ENCODE results near the gene TM2D3.
"Not testable (repeated sequence)": the region's sequence is repeated elsewhere in the genome, so short reads cannot be mapped to it uniquely, and the experiment has no call there.

The TM2D3 gene

GRCh38 chr15:101654624-101655337 lies 2.6 kb upstream of the TM2D3 start:
- DNase-seq: not testable (repeated sequence)

GRCh38 chr15:101654171-101654570 lies 2.0 kb upstream of the TM2D3 start:
- DNase-seq: no peak

GRCh38 chr15:101652786-101653430 lies 727 bp upstream of the TM2D3 start:
- DNase-seq: no peak

- DNase-seq: no peak
Measured at GRCh38 chr15:101651554-101652097, 555 bp downstream of the TM2D3 start.

GRCh38 chr15:101650145-101650544 lies 2.0 kb downstream of the TM2D3 start:
- no peak for DNase-seq

- no peak for DNase-seq
Measured at GRCh38 chr15:101648356-101648755, 3.8 kb downstream of the TM2D3 start.

- no peak for DNase-seq
Measured at GRCh38 chr15:101647251-101647650, 4.9 kb downstream of the TM2D3 start.

- no peak for DNase-seq
Measured at GRCh38 chr15:101646672-101647071, 5.5 kb downstream of the TM2D3 start.

GRCh38 chr15:101642361-101642760 lies 9.8 kb downstream of the TM2D3 start:
- DNase-seq: no peak

GRCh38 chr15:101641894-101642293 lies 10.3 kb downstream of the TM2D3 start:
- DNase-seq: peak; percentile 20

- peak; percentile 45 for DNase-seq
Measured at GRCh38 chr15:101641129-101641764, 10.9 kb downstream of the TM2D3 start.

- DNase-seq: no peak
Measured at GRCh38 chr15:101639667-101640066, 12.5 kb downstream of the TM2D3 start.

- no peak for DNase-seq
Measured at GRCh38 chr15:101637919-101638318, 14.3 kb downstream of the TM2D3 start.

- no peak for DNase-seq
Measured at GRCh38 chr15:101637516-101637915, 14.7 kb downstream of the TM2D3 start.

GRCh38 chr15:101637038-101637437 lies 15.1 kb downstream of the TM2D3 start:
- no peak for DNase-seq

GRCh38 chr15:101635944-101636727 lies 16.0 kb downstream of the TM2D3 start:
- no peak for DNase-seq

GRCh38 chr15:101633356-101633755 lies 18.8 kb downstream of the TM2D3 start:
- no peak for DNase-seq

GRCh38 chr15:101626729-101627128 lies 25.5 kb downstream of the TM2D3 start:
- DNase-seq: not testable (repeated sequence)

GRCh38 chr15:101625980-101626379 lies 26.2 kb downstream of the TM2D3 start:
- DNase-seq: no peak

- no peak for DNase-seq
Measured at GRCh38 chr15:101625184-101625583, 27.0 kb downstream of the TM2D3 start.

- no peak for DNase-seq
Measured at GRCh38 chr15:101623367-101624304, 28.5 kb downstream of the TM2D3 start.

GRCh38 chr15:101621961-101622360 lies 30.2 kb downstream of the TM2D3 start:
- DNase-seq: no peak
